Calu3 (cell line): ENCODE data around the gene TMBIM1. TPM values are rescaled to one million over a fixed set of nuclear protein-coding genes. Genes with fewer than 3 reads are reported as not detected.

Experiments
- BruUV-seq: library from RNA; stranded (reverse); fragments of 400-500 nt; replicated peaks from 2 replicates; lab custom pipeline; 2021; lab: Mats Ljungman, UMichigan
- CTCF ChIA-PET: fragments of 300-600 bp; sonication (Branson Sonifier 250); formaldehyde crosslinking; loops from one replicate; lab custom pipeline; 2022; ENCODE audit warnings: antibody characterized with exemption; lab: Charles Lee
- DNase-seq: peaks from one replicate; pipeline ENCODE4 v3.0.0; 2022
- H3K27ac Mint-ChIP-seq: one replicate; pipeline ENCODE4 v1.8.0; 2022; ENCODE audit warnings: mixed read lengths; ENCODE audit not compliant: unreplicated experiment
- H3K27me3 Mint-ChIP-seq: one replicate; pipeline ENCODE4 v1.8.0; 2022; ENCODE audit warnings: mixed read lengths; ENCODE audit not compliant: unreplicated experiment
- H3K36me3 Mint-ChIP-seq: one replicate; pipeline ENCODE4 v1.8.0; 2022; ENCODE audit warnings: mild to moderate bottlenecking, moderate library complexity, mixed read lengths; ENCODE audit not compliant: insufficient read depth, unreplicated experiment
- H3K4me1 Mint-ChIP-seq: one replicate; pipeline ENCODE4 v1.8.0; 2022; ENCODE audit warnings: mild to moderate bottlenecking, low read depth, mixed read lengths; ENCODE audit not compliant: unreplicated experiment
- H3K4me3 Mint-ChIP-seq: one replicate; pipeline ENCODE4 v1.8.0; 2022; ENCODE audit warnings: mild to moderate bottlenecking, low read depth, moderate library complexity, mixed read lengths; ENCODE audit not compliant: unreplicated experiment
- H3K9me3 Mint-ChIP-seq: one replicate; pipeline ENCODE4 v1.8.0; 2022; ENCODE audit warnings: low read depth, mixed read lengths; ENCODE audit not compliant: unreplicated experiment
- CTCF ChIP-seq: fragments of 200-600 bp; IDR thresholded peaks from one replicate; pipeline ENCODE4 v1.8.0; 2022; ENCODE audit warnings: antibody characterized with exemption; ENCODE audit not compliant: unreplicated experiment
- intact Hi-C: fragments of 100-400 bp; cut with micrococcal nuclease; formaldehyde crosslinking; loops from one replicate; pipeline ENCODE4 v1.10.0; 2022; ENCODE audit not compliant: unreplicated experiment
- total RNA-seq: library from RNA; stranded (reverse); gene quantifications from 2 replicates; pipeline ENCODE4 v1.2.3, GENCODE V29; 2022

The TMBIM1 gene
- total RNA-seq, 1 experiment from 2014 or later: 229 TPM

DNA sequence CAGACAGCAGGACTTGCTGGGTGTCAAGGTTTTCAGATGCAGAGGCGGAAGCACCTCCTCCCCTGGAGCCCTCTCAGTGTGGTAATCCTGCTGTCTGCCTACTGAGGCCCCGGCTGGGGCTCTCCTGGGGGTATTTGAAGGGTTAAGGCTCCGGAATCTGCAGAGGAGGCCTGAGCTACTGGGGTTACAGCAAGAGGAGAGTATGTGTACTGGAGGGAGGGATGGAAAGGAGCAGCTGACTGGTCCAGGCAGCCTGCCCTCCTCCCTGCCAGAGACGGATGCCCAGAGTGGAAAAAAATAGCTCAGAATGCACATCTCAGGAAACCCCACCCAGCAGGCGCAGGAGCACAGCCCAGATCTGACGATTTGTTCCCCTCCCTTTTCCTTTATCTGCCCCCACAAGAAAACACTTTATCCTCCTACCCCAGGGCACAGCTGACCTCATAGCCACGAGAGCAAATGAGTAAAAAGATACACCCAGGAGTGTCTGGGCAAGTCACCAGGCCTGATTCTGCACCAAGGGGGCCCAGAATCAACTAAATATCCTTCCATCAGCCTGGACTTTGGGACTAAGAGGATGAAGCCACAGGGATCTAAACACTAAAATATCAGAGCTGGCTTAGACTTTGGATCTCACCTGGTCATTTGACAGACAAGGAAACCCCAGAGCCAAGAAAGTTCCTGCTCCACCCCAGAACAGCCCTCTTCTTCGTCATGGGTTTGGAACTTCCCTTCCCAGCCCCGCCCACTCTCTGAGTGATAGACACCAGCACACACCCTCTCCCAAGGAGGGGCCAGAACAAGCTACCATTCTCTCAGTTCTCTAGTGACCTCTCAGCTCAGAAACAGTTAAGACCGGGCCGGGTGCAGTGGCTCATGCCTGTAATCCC lies 5.5 kb downstream of the TMBIM1 start:
- CTCF ChIA-PET: interaction anchor here (0.6 to 3.4 kb wide), 9 partner anchors 11 to 109 kb away, joined by 3 to 54 read pairs (median 3); partner anchors contain the start of genes AAMP, CATIP and PNKD
- intact Hi-C loops: no loop called here
- H3K27ac Mint-ChIP-seq: peak overlapping the region; percentile 96
- no TSS peak for BruUV-seq
- peaks cover 92% of the 10 kb centered on the region for H3K4me1 Mint-ChIP-seq
- peaks cover 90% of the 10 kb centered on the region for H3K36me3 Mint-ChIP-seq
- no peak for TF ChIP-seq CTCF
- H3K9me3 Mint-ChIP-seq: no peaks in the 10 kb centered on the region
- H3K27me3 Mint-ChIP-seq: no peaks in the 10 kb centered on the region
- H3K4me3 Mint-ChIP-seq: peak overlapping the region; percentile 61
- peak; percentile 94 for DNase-seq

DNA sequence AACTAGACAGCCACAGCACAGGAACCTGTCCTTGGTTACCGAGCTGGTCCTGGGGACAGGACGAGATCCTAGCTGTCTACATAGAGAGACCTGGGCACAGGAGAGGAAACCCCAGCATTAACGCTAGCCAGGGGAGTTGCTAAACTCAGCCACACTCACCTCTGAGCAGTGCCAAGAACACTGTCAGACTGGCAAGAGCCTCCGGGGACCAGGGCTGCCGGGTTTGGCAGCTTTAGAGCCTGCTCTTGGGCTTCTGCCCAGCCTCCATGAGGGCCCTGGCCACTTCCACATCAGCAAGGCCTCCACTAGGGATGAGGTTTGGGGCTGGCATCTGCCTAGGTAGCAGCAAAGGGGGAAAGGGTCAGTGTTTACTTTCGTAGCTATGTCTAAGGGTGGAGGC lies 6.7 kb downstream of the TMBIM1 start:
- peak overlapping the region; percentile 61 for H3K4me3 Mint-ChIP-seq
- DNase-seq: no peak
- peaks cover 90% of the 10 kb centered on the region for H3K36me3 Mint-ChIP-seq
- TF ChIP-seq CTCF: no peak
- intact Hi-C loops: no loop called here
- CTCF ChIA-PET: interaction anchor here (0.6 to 3.4 kb wide), 2 partner anchors 14 to 55 kb away, joined by 9 to 54 read pairs; partner anchors contain the start of genes AAMP and PNKD
- no peaks in the 10 kb centered on the region for H3K27me3 Mint-ChIP-seq
- H3K27ac Mint-ChIP-seq: peak overlapping the region; percentile 96
- BruUV-seq: no TSS peak
- peaks cover 87% of the 10 kb centered on the region for H3K4me1 Mint-ChIP-seq
- no peaks in the 10 kb centered on the region for H3K9me3 Mint-ChIP-seq

- Mint-ChIP-seq H3K27ac (peak overlapping the region; percentile 96), H3K4me3 (peak overlapping the region; percentile 54)
- no TSS peak for BruUV-seq
Observed at GRCh38 chr2:218284106-218284811, 8.0 kb downstream of the TMBIM1 start.

More at GRCh38 chr2:218284106-218284811, 8.0 kb downstream of the TMBIM1 start:
- intact Hi-C loops: no loop called here
- no peaks in the 10 kb centered on the region for H3K9me3 Mint-ChIP-seq
- H3K4me1 Mint-ChIP-seq: peaks cover 78% of the 10 kb centered on the region
- no peak for TF ChIP-seq CTCF
- H3K36me3 Mint-ChIP-seq: peaks cover 92% of the 10 kb centered on the region
- DNase-seq: peak; percentile 71
- H3K27me3 Mint-ChIP-seq: no peaks in the 10 kb centered on the region
- CTCF ChIA-PET: interaction anchor here (0.7 to 0.9 kb wide), 3 partner anchors 9 to 13 kb away, joined by 3 to 4 read pairs (median 3); no protein-coding TSS in a partner anchor
